Endothelial cell of umbilical vein (primary cell): ENCODE results near the gene TMPRSS12.

Source experiments
- EZH2 ChIP-seq: IDR thresholded peaks from 2 replicates; pipeline ENCODE4 v1.6.1; 2012; ENCODE audit warnings: borderline replicate concordance, low read depth, mild to moderate bottlenecking, moderate library complexity, low read length, inconsistent platforms; ENCODE audit not compliant: severe bottlenecking
- GATA2 ChIP-seq: IDR thresholded peaks from 2 replicates; pipeline ENCODE4 v1.7.0; 2011; ENCODE audit warnings: low read depth, mild to moderate bottlenecking, moderate library complexity, mixed read lengths, low read length; ENCODE audit not compliant: insufficient read length, insufficient read depth
- POLR2A ChIP-seq: IDR thresholded peaks from 2 replicates; pipeline ENCODE4 v1.6.1; 2012; ENCODE audit warnings: low read depth, mild to moderate bottlenecking, control low read depth, low read length
- POLR2AphosphoS5 ChIP-seq: IDR thresholded peaks from 2 replicates; pipeline ENCODE4 v1.6.1; 2012; ENCODE audit warnings: low read depth, mild to moderate bottlenecking, control low read depth, low read length, moderate library complexity; ENCODE audit not compliant: insufficient read depth
- TF ChIP-seq, protein P1 (sequence below): IDR thresholded peaks from 2 replicates; pipeline ENCODE4 v1.6.1; 2011; ENCODE audit not compliant: insufficient read depth, insufficient read length
- TF ChIP-seq, protein P2 (sequence below), 2 donors: IDR thresholded peaks; 1 replicate in 1 of 2; 2 replicates in 1 of 2; pipeline ENCODE4 v1.5.1; 2011; ENCODE audit warnings: low read length in 2 of 2, mild to moderate bottlenecking in 2 of 2, moderate library complexity in 2 of 2, control low read depth in 1 of 2, inconsistent platforms in 1 of 2, low read depth in 1 of 2; ENCODE audit not compliant: insufficient read depth in 1 of 2; ENCODE audit errors: extremely low read depth in 1 of 2

DNA sequence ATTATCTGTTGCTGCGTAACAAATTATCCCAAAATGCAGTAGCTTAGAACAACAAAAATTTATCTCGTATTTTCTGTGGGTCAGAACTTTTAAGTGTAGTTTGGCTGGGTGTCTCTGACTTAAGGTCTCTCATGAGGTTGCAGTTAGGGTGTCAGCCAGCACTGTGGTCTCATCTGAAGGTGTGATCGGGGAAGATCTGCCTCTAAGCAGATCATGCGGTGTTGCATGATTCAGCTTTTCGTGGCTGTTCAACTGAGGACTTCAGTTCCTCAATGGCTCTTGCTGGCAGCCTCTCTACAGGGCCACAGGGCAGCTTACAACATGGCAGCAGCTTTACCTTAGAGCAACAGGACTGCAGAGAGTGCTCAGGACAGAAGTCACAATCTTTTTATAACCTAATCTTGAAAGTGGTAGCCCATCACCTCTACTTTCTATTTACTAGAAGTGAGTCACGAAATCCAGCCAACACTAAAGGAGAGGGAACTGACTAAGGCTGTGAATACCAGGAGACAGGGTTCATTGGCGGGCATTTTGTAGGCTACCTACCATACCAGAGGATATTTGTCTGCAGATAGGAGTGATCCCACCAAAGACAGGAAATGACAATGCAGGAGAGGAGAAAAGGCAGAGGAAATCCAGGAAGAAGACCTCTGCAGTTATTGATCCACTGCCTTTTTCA lies 1.8 kb upstream of the TMPRSS12 start:
- TF ChIP-seq, protein P1, sequence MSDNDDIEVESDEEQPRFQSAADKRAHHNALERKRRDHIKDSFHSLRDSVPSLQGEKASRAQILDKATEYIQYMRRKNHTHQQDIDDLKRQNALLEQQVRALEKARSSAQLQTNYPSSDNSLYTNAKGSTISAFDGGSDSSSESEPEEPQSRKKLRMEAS: no peak
- TF ChIP-seq, protein P2, sequence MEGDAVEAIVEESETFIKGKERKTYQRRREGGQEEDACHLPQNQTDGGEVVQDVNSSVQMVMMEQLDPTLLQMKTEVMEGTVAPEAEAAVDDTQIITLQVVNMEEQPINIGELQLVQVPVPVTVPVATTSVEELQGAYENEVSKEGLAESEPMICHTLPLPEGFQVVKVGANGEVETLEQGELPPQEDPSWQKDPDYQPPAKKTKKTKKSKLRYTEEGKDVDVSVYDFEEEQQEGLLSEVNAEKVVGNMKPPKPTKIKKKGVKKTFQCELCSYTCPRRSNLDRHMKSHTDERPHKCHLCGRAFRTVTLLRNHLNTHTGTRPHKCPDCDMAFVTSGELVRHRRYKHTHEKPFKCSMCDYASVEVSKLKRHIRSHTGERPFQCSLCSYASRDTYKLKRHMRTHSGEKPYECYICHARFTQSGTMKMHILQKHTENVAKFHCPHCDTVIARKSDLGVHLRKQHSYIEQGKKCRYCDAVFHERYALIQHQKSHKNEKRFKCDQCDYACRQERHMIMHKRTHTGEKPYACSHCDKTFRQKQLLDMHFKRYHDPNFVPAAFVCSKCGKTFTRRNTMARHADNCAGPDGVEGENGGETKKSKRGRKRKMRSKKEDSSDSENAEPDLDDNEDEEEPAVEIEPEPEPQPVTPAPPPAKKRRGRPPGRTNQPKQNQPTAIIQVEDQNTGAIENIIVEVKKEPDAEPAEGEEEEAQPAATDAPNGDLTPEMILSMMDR (IDR thresholded peaks at IDR 0.05; ENCODE audit: extremely low read depth in 1 of 2, insufficient read depth in 1 of 2, low read depth in 1 of 2, low read length in 2 of 2): no peak
- no peak for TF ChIP-seq POLR2A
- TF ChIP-seq POLR2AphosphoS5: no peak
- no peak for TF ChIP-seq GATA2
- TF ChIP-seq EZH2: no peak
